Measurements from ENCODE around the gene WSCD2. TPM values are rescaled to one million over a fixed set of nuclear protein-coding genes. Genes with fewer than 3 reads are reported as not detected.

WSCD2 gene
- polyA plus RNA-seq, 1 donor (not counting 4 experiments of a cell fraction or from before 2014, with no cell fraction given), result not detected

DNA sequence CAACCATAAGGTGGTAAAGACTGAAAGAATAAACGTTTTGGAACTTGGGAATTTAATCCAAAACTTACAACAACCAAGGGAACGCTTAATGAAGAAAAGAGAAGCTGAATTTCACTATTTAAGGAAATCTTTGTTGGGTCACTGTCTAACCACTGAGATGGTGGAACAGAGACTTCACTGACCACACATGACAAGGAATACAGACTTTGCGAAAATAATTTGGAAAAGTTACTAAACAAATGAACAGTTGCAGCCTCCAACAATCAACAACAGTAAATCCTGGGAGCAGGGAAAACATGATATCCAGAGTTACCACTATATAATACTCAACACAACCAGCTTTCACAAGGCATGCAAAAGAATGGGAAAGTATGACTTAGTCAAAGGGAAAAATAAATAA is 131.0 kb downstream of the WSCD2 start:
- Histone ChIP-seq H3K27me3 (ENCODE audit: control insufficient read depth, extremely low read depth, insufficient read depth, low read length) (no peaks in the 10 kb centered on the region), H3K9me1 (ENCODE audit: control insufficient read depth, extremely low read depth, insufficient read depth, low read length) (no peaks in the 10 kb centered on the region), H3K27ac (ENCODE audit: control insufficient read depth, insufficient read depth, low read length) (no peak overlapping the region), H4K20me1 (ENCODE audit: control insufficient read depth, extremely low read depth, insufficient read depth, low read length) (no peaks in the 10 kb centered on the region), H3K9ac (ENCODE audit: control insufficient read depth, extremely low read depth, insufficient read depth, low read length) (no peak overlapping the region), H3K4me2 (ENCODE audit: control insufficient read depth, extremely low read depth, insufficient read depth, low read depth, low read length) (no peak overlapping the region), H3K79me2 (ENCODE audit: control insufficient read depth, insufficient read depth, low read length) (no peaks in the 10 kb centered on the region), H2AFZ (ENCODE audit: control insufficient read depth, low read length) (no peak overlapping the region), H3K4me3 (ENCODE audit: control insufficient read depth in 2 of 3, extremely low read depth in 1 of 3, insufficient read depth in 2 of 3, low read depth in 1 of 3, low read length in 3 of 3) (no peak overlapping the region), H3K36me3 (ENCODE audit: control insufficient read depth in 2 of 2, extremely low read depth in 1 of 2, insufficient read depth in 2 of 2, low read length in 2 of 2) (no peaks in the 10 kb centered on the region), H3K9me3 (ENCODE audit: control insufficient read depth, low read depth, low read length) (no peaks in the 10 kb centered on the region), H3K4me1 (ENCODE audit: control insufficient read depth, extremely low read depth, insufficient read depth, low read length) (no peaks in the 10 kb centered on the region)
- DNase-seq (ENCODE audit: low read depth, low spot score) (no peak), FAIRE-seq (no peak)
- dilution Hi-C loops (cut with MboI; ENCODE audit: extremely low pct_ligation_motif_present, low sequenced_read_pairs), result no loop called here
- no peak for TF ChIP-seq EZH2 (IDR thresholded peaks at IDR 0.05; ENCODE audit: low read length)
- TF ChIP-seq, protein P1, sequence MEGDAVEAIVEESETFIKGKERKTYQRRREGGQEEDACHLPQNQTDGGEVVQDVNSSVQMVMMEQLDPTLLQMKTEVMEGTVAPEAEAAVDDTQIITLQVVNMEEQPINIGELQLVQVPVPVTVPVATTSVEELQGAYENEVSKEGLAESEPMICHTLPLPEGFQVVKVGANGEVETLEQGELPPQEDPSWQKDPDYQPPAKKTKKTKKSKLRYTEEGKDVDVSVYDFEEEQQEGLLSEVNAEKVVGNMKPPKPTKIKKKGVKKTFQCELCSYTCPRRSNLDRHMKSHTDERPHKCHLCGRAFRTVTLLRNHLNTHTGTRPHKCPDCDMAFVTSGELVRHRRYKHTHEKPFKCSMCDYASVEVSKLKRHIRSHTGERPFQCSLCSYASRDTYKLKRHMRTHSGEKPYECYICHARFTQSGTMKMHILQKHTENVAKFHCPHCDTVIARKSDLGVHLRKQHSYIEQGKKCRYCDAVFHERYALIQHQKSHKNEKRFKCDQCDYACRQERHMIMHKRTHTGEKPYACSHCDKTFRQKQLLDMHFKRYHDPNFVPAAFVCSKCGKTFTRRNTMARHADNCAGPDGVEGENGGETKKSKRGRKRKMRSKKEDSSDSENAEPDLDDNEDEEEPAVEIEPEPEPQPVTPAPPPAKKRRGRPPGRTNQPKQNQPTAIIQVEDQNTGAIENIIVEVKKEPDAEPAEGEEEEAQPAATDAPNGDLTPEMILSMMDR (optimal IDR thresholded peaks at IDR 0.05 in 1 of 3, IDR thresholded peaks at IDR 0.05 in 1 of 3, conservative IDR thresholded peaks at IDR 0.05 in 1 of 3; ENCODE audit: extremely low read depth in 1 of 3, insufficient read depth in 2 of 3, low read length in 3 of 3), result no peak

GRCh38 chr12:108260969-108261368 is 131.9 kb downstream of the WSCD2 start:
- Histone ChIP-seq H3K27ac (ENCODE audit: control insufficient read depth, insufficient read depth, low read length) (no peak overlapping the region), H3K4me1 (ENCODE audit: control insufficient read depth, extremely low read depth, insufficient read depth, low read length) (no peaks in the 10 kb centered on the region), H3K9me3 (ENCODE audit: control insufficient read depth, low read depth, low read length) (no peaks in the 10 kb centered on the region), H3K9me1 (ENCODE audit: control insufficient read depth, extremely low read depth, insufficient read depth, low read length) (no peaks in the 10 kb centered on the region), H3K4me3 (ENCODE audit: control insufficient read depth in 2 of 3, extremely low read depth in 1 of 3, insufficient read depth in 2 of 3, low read depth in 1 of 3, low read length in 3 of 3) (no peak overlapping the region), H3K9ac (ENCODE audit: control insufficient read depth, extremely low read depth, insufficient read depth, low read length) (no peak overlapping the region), H3K4me2 (ENCODE audit: control insufficient read depth, extremely low read depth, insufficient read depth, low read depth, low read length) (no peak overlapping the region), H3K36me3 (ENCODE audit: control insufficient read depth in 2 of 2, extremely low read depth in 1 of 2, insufficient read depth in 2 of 2, low read length in 2 of 2) (no peaks in the 10 kb centered on the region), H4K20me1 (ENCODE audit: control insufficient read depth, extremely low read depth, insufficient read depth, low read length) (no peaks in the 10 kb centered on the region), H2AFZ (ENCODE audit: control insufficient read depth, low read length) (no peak overlapping the region), H3K27me3 (ENCODE audit: control insufficient read depth, extremely low read depth, insufficient read depth, low read length) (no peaks in the 10 kb centered on the region), H3K79me2 (ENCODE audit: control insufficient read depth, insufficient read depth, low read length) (no peaks in the 10 kb centered on the region)
- TF ChIP-seq, protein P1 (optimal IDR thresholded peaks at IDR 0.05 in 1 of 3, IDR thresholded peaks at IDR 0.05 in 1 of 3, conservative IDR thresholded peaks at IDR 0.05 in 1 of 3; ENCODE audit: extremely low read depth in 1 of 3, insufficient read depth in 2 of 3, low read length in 3 of 3), result no peak
- no peak for TF ChIP-seq EZH2 (IDR thresholded peaks at IDR 0.05; ENCODE audit: low read length)
- dilution Hi-C loops (cut with MboI; ENCODE audit: extremely low pct_ligation_motif_present, low sequenced_read_pairs), result no loop called here
- FAIRE-seq (no peak), DNase-seq (ENCODE audit: low read depth, low spot score) (no peak)
